Right ventricle myocardium superior (tissue), 1 donor: ENCODE data around the gene KIF12. TPM values are rescaled to one million over a fixed set of nuclear protein-coding genes. Genes with fewer than 3 reads are reported as not detected.
"Not testable (repeated sequence)": the region's sequence is repeated elsewhere in the genome, so short reads cannot be mapped to it uniquely, and the experiment has no call there.

Experiments
- ATAC-seq: fragments of 200-7000 bp; cut with Tn5 transposase; one replicate; pipeline ENCODE4 v1.9.1; 2020; ENCODE audit warnings: mild to moderate bottlenecking; ENCODE audit not compliant: poor library complexity
- DNase-seq: peaks from one replicate; pipeline ENCODE4 v3.0.0-alpha.2; 2020
- intact Hi-C: fragments of 100-400 bp; cut with DNase I; formaldehyde crosslinking; loops from one replicate; pipeline ENCODE4 v1.11.2; 2022
- total RNA-seq: library from RNA; stranded (reverse); fragmentation: NEBNext Ultra II Directional; extraction: Animal tissue kit (Norgen Biotek cat#: 25700); gene quantifications from one replicate; pipeline ENCODE4 v1.2.1, GENCODE V29; 2021
- donor health status: DM: no; HTN: yes; CAD: no; lungs with severe emphysema.

The KIF12 gene
- total RNA-seq, 1 donor from 2014 or later, result not detected

- intact Hi-C loops, result no loop called here
- ATAC-seq (no peak), DNase-seq (no peak)
These were observed 42.6 kb downstream of the KIF12 start for GRCh38 chr9:114056527-114056926.

GRCh38 chr9:114055894-114056293 lies 43.2 kb downstream of the KIF12 start:
- no peak for DNase-seq
- ATAC-seq, result no peak
- intact Hi-C loops, result no loop called here

GRCh38 chr9:114055061-114055460 lies 44.0 kb downstream of the KIF12 start:
- intact Hi-C loops, result no loop called here
- DNase-seq (no peak), ATAC-seq (no peak)

GRCh38 chr9:114054191-114054690 lies 44.9 kb downstream of the KIF12 start:
- no peak for DNase-seq

GRCh38 chr9:114053246-114054005 lies 45.7 kb downstream of the KIF12 start:
- ATAC-seq, result no peak
- DNase-seq, result no peak
- intact Hi-C loops, result no loop called here

More at GRCh38 chr9:114054191-114054690, 44.9 kb downstream of the KIF12 start:
- intact Hi-C loops, result no loop called here
- no peak for ATAC-seq

- DNase-seq (no peak), ATAC-seq (no peak)
- intact Hi-C loops, result no loop called here
These were observed 47.4 kb downstream of the KIF12 start for GRCh38 chr9:114051706-114052105.

- intact Hi-C loops, result no loop called here
- no peak for ATAC-seq
These were observed 47.8 kb downstream of the KIF12 start for GRCh38 chr9:114051281-114051680.

GRCh38 chr9:114050646-114051045 lies 48.4 kb downstream of the KIF12 start:
- DNase-seq (no peak), ATAC-seq (no peak)
- intact Hi-C loops, result no loop called here

More at GRCh38 chr9:114051281-114051680, 47.8 kb downstream of the KIF12 start:
- no peak for DNase-seq

- no peak for DNase-seq
- ATAC-seq, result no peak
- intact Hi-C loops, result no loop called here
These were observed 48.9 kb downstream of the KIF12 start for GRCh38 chr9:114050226-114050568.

- DNase-seq (no peak), ATAC-seq (no peak)
- intact Hi-C loops, result no loop called here
These were observed 49.5 kb downstream of the KIF12 start for GRCh38 chr9:114049441-114050225.

- ATAC-seq, result no peak
- no peak for DNase-seq
- intact Hi-C loops, result no loop called here
These were observed 50.3 kb downstream of the KIF12 start for GRCh38 chr9:114048533-114049415.

- DNase-seq, result no peak
- ATAC-seq, result no peak
- intact Hi-C loops, result no loop called here
These were observed 51.4 kb downstream of the KIF12 start for GRCh38 chr9:114047717-114048116.

- no peak for ATAC-seq
- DNase-seq, result no peak
- intact Hi-C loops, result no loop called here
These were observed 52.2 kb downstream of the KIF12 start for GRCh38 chr9:114046875-114047274.

- intact Hi-C loops, result no loop called here
- ATAC-seq (no peak), DNase-seq (no peak)
These were observed 52.8 kb downstream of the KIF12 start for GRCh38 chr9:114046237-114046755.

- ATAC-seq, DNase-seq, intact Hi-C loops: not testable (repeated sequence)
These were observed 55.4 kb downstream of the KIF12 start for GRCh38 chr9:114043660-114044059.
